ENCODE data around the gene EPGN. TPM values are rescaled to one million over a fixed set of nuclear protein-coding genes. Genes with fewer than 3 reads are reported as not detected.
A peak's percentile ranks its signal among the peaks of the same experiment; 100 is the strongest.

The EPGN gene
- total RNA-seq, 3 donors from 2014 or later (not counting 1 experiment from before 2014, with no cell fraction given), result not detected

GRCh38 chr4:74365761-74366160 is 57.5 kb downstream of the EPGN start:
- H3K27ac ChIP-seq (ENCODE audit: low read length), result no peak overlapping the region
- peaks cover 26 to 38% of the 10 kb centered on the region in 2 donors for H3K27me3 Mint-ChIP-seq (ENCODE audit: low read depth in 2 of 2)

More at GRCh38 chr4:74365761-74366160, 57.5 kb downstream of the EPGN start:
- no peaks in the 10 kb centered on the region for H3K36me3 Mint-ChIP-seq
- 27% methylated on average over 10 of the region's 11 CpGs for WGBS (ENCODE audit: insufficient coverage)
- intact Hi-C loops (cut with micrococcal nuclease), result no loop called here
- ATAC-seq, result no peak
- H3K4me3 Mint-ChIP-seq, result peak overlapping the region; percentile 74
- no peak for TF ChIP-seq CTCF (IDR thresholded peaks at IDR 0.05)
- Histone ChIP-seq H3K4me3 (ENCODE audit: low read length) (no peak overlapping the region), H3K36me3 (ENCODE audit: control insufficient read depth, insufficient read depth, low read length) (no peaks in the 10 kb centered on the region), H3K4me1 (ENCODE audit: control insufficient read depth, insufficient read depth, low read length) (peaks cover 12% of the 10 kb centered on the region), H3K9me3 (ENCODE audit: control insufficient read depth, insufficient read depth, low read length) (no peaks in the 10 kb centered on the region), H3K27me3 (ENCODE audit: control insufficient read depth, insufficient read depth, low read length) (peaks cover 22% of the 10 kb centered on the region)
- H3K4me1 Mint-ChIP-seq, result peaks cover 17 to 18% of the 10 kb centered on the region in 2 donors
- no peaks in the 10 kb centered on the region for H3K9me3 Mint-ChIP-seq
- no peak for DNase-seq
- H3K27ac Mint-ChIP-seq, result no peak overlapping the region

Other genes starting within 250 kb of the EPGN start
- 10 to 100 TPM in 1 of 3 donors, 1 to 10 TPM in 2; 1.0 to 33.1 (median 7.2) TPM for gene CXCL2, start 209.3 kb upstream of the EPGN start, total RNA-seq
- 10 to 100 TPM in 2 of 3 donors, 1 to 10 TPM in 1; 9.5 to 11.7 (median 10.4) TPM for gene MTHFD2L, start 150.4 kb upstream of the EPGN start, total RNA-seq
- gene EREG, start 56.7 kb downstream of the EPGN start, total RNA-seq, result 10 to 100 TPM in 1 of 3 donors, 1 to 10 TPM in 2; 2.3 to 23.3 (median 6.4) TPM
- gene AREG, start 136.7 kb downstream of the EPGN start, total RNA-seq, result 10 to 100 TPM; 11.3 to 47.2 (median 38.2) TPM

Data from natural killer cell (primary cell).